Measurements from ENCODE around the gene SMIM32.

DNA sequence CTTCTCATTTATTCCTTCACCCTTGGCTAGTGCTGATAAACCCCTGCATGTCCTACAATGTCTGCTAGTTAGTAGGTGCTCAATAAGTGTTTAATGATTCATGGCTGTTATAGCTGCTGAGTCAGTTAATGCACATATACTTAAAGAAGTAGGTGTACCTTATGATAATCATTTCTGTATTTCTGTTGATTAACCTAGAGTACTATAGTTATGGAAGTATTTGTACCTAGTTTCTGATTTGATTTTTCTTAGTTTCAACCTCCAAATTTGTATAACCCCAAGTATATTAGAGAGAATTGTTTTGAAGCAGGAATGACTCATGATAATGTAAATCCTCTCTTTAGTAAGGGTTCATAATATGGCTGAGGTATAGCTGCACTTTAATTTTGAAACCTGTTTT lies 51.4 kb downstream of the SMIM32 start:
- no peak for TF ChIP-seq TAF1 (IDR thresholded peaks at IDR 0.05; ENCODE audit: low read depth, low read length)
- TF ChIP-seq POLR2A (IDR thresholded peaks at IDR 0.05; ENCODE audit: low read depth, low read length): no peak
- TF ChIP-seq POLR2AphosphoS5 (IDR thresholded peaks at IDR 0.05; ENCODE audit: low read depth, low read length): no peak
- no peak for TF ChIP-seq SPI1 (IDR thresholded peaks at IDR 0.05; ENCODE audit: low read depth, low read length)

Measured in GM12891 (cell line).